ENCODE data around the gene EIF4G3. TPM values are rescaled to one million over a fixed set of nuclear protein-coding genes. Genes with fewer than 3 reads are reported as not detected.

Gene EIF4G3
- total and polyA plus RNA-seq, 2 donors (not counting 1 experiment from before 2014, with no cell fraction given): 33.6 to 76.0 TPM

- Mint-ChIP-seq H3K4me3 (peak within 1 kb of the TSS; percentile 99), H3K27ac (peak within 1 kb of the TSS; percentile 98), H3K4me1 (peaks cover 35% of the 10 kb centered on the region), H3K27me3 (no peaks in the 10 kb centered on the region), H3K9me3 (ENCODE audit: insufficient read depth) (no peaks in the 10 kb centered on the region)
- H4K20me1 ChIP-seq (ENCODE audit: control insufficient read depth, insufficient read depth, low read length, poor library complexity, severe bottlenecking): peaks cover 40% of the 10 kb centered on the region
- no peaks in the 10 kb centered on the region for H3K9me3 ChIP-seq (ENCODE audit: control extremely low read depth in 1 of 3, control insufficient read depth in 2 of 3, insufficient read depth in 1 of 3, low read length in 2 of 3)
- ATAC-seq (ENCODE audit: low read depth) (peak; percentile 63), DNase-seq (peak; percentile 93)
- H3K9ac ChIP-seq (ENCODE audit: low read length): peak within 1 kb of the TSS; percentile 96
- POLR2A ChIA-PET: interaction anchor here (0.8 to 1.5 kb wide), 6 partner anchors 13 to 1238 kb away, joined by 3 to 5 read pairs (median 4); partner anchors contain the start of genes MUL1 and SH2D5
- H3K4me1 ChIP-seq (ENCODE audit: control insufficient read depth in 2 of 2, insufficient read depth in 2 of 2, low read length in 2 of 2): peaks cover 19 to 26% of the 10 kb centered on the region in 2 donors
- no peak for TF ChIP-seq EZH2 (IDR thresholded peaks at IDR 0.05; ENCODE audit: borderline replicate concordance, insufficient read depth, low read depth, low read length, poor library complexity, severe bottlenecking)
- TF ChIP-seq, protein P1, sequence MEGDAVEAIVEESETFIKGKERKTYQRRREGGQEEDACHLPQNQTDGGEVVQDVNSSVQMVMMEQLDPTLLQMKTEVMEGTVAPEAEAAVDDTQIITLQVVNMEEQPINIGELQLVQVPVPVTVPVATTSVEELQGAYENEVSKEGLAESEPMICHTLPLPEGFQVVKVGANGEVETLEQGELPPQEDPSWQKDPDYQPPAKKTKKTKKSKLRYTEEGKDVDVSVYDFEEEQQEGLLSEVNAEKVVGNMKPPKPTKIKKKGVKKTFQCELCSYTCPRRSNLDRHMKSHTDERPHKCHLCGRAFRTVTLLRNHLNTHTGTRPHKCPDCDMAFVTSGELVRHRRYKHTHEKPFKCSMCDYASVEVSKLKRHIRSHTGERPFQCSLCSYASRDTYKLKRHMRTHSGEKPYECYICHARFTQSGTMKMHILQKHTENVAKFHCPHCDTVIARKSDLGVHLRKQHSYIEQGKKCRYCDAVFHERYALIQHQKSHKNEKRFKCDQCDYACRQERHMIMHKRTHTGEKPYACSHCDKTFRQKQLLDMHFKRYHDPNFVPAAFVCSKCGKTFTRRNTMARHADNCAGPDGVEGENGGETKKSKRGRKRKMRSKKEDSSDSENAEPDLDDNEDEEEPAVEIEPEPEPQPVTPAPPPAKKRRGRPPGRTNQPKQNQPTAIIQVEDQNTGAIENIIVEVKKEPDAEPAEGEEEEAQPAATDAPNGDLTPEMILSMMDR (IDR thresholded peaks at IDR 0.05): no peak
- H2AFZ ChIP-seq (ENCODE audit: insufficient read depth, low read depth, low read length, poor library complexity, severe bottlenecking): peak within 1 kb of the TSS; percentile 95
- intact Hi-C loops (cut with micrococcal nuclease): loop anchor here (1.0 to 10.0 kb wide), 7 partner anchors 54 to 1240 kb away; partner anchors contain the start of genes DDOST, ECE1, OTUD3 and SH2D5
- peak within 1 kb of the TSS; percentile 78 to 92 (median 86) for H3K4me3 ChIP-seq (ENCODE audit: control extremely low read depth in 1 of 5, extremely low read depth in 1 of 5, insufficient read depth in 1 of 5, low read depth in 2 of 5, low read length in 4 of 5)
- peak within 1 kb of the TSS; percentile 96 for H3K4me2 ChIP-seq (replicated peaks; ENCODE audit: low read depth, low read length, poor library complexity, severe bottlenecking)
- H3K27ac ChIP-seq (ENCODE audit: low read length in 2 of 2): peak within 1 kb of the TSS; percentile 88 to 91
- no peaks in the 10 kb centered on the region for H3K27me3 ChIP-seq (replicated peaks in 1 of 4; ENCODE audit: control extremely low read depth in 1 of 4, control insufficient read depth in 3 of 4, insufficient read depth in 4 of 4, low read length in 3 of 4)
- CTCF ChIA-PET: interaction anchor here (1.0 to 1.4 kb wide), 4 partner anchors 16 to 408 kb away, joined by 3 to 7 read pairs (median 4); no protein-coding TSS in a partner anchor
- under 1% methylated on average over 96 of the region's 99 CpGs for WGBS (ENCODE audit: insufficient coverage)
- H3K79me2 ChIP-seq (ENCODE audit: control insufficient read depth, insufficient read depth, low read length): peaks cover 35% of the 10 kb centered on the region
- no peaks in the 10 kb centered on the region for H3K36me3 ChIP-seq (replicated peaks in 1 of 2; ENCODE audit: control extremely low read depth in 1 of 2, control insufficient read depth in 1 of 2, extremely low read depth in 1 of 2, insufficient read depth in 2 of 2, low read length in 1 of 2)
Observed at GRCh38 chr1:20787029-20787839, 389.5 kb downstream of the EIF4G3 start, which contains the start of gene HP1BP3. TSS of gene HP1BP3 (minus strand) at chr1:20787307. CDS start at chr1:20780440, 6,867 bp downstream.
